MM.1S (cell line): ENCODE results near the gene USP49.

Experiments used
- CTCF ChIP-seq: fragments of 300-600 bp; sonication (generic); IDR thresholded peaks from 2 replicates; pipeline ENCODE4 v1.5.1; 2016; ENCODE audit warnings: antibody characterized with exemption, low read length, mixed read lengths
- EZH2 ChIP-seq: fragments of 300-600 bp; sonication (generic); optimal IDR thresholded peaks from 2 replicates; pipeline ENCODE3; 2017; ENCODE audit warnings: low read depth, mild to moderate bottlenecking, antibody characterized with exemption, low read length, mixed read lengths
- EZH2phosphoT487 ChIP-seq: fragments of 300-600 bp; sonication (generic); IDR thresholded peaks from 2 replicates; pipeline ENCODE4 v1.6.1; 2018; ENCODE audit warnings: antibody characterized with exemption, low read length

- no peak for TF ChIP-seq EZH2
- TF ChIP-seq CTCF: no peak
- no peak for TF ChIP-seq EZH2phosphoT487
Observed at GRCh38 chr6:41836022-41836659, 59.0 kb downstream of the USP49 start.
